Stimulated activated CD8-positive, alpha-beta memory T cell treated with anti-CD3 and anti-CD28 coated beads, Interleukin-15, amount 100 ng/mL, for 24 hours (primary cell): ENCODE data around the gene EMC8.

Experiments used
- DNase-seq: peaks from one replicate; pipeline ENCODE4 v3.0.0-alpha.2; 2020; ENCODE audit warnings: low read depth

The EMC8 gene

DNA sequence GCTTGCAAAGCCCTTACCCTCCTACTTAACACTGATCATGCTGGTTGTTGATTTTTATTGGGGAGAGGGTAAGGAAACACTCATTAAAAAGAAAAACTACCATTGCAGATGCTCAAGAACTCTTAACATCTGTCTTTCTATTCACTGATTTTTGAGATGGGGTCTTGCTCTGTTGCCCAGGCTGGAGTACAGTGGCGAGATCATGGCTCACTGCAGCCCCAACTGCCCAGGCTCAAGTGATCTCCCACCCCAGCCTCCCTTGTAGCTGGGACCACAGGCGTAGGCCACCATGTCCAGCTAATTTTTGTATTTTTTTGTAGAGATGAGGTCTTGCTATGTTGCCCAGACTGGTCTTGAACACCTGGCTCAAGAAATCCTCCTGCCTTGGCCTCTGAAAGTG, 14.5 kb downstream of the EMC8 start:
- DNase-seq = no peak

GRCh38 chr16:85783441-85783840, 15.9 kb downstream of the EMC8 start:
- DNase-seq = no peak

- DNase-seq = no peak
These were observed 16.9 kb downstream of the EMC8 start for GRCh38 chr16:85782451-85782850.

DNA sequence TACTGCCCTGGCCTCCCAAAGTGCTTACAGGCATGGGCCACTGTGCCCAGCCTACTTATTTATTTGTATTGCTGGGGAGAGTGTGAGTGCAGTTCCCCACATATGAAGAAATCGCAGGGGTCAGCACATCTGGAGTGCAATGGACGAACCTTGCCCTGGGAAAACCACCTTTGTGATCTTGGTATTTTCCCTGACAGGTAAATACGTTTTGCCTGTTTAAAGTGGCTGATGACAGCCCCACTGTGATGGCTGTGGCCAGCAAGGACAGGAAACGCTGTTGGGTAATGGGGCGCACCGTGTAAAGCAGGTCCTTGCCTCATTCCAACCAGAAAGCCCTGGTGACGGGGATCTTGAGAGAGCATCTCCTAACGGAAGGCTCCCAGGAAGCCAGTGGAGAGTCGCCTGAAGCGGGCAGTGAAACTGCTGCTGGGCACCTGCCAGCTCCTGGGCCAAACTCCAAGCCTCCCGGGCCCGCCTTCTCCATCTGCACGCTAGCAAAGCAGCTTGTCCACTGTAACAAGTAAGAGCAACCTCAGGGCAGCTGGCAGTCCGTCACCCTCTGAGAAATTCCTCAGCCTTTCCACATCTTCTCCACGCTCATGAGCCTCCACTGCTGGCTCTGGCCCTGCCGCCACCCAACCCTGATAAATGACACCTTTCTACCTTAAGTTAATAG, 17.5 kb downstream of the EMC8 start:
- DNase-seq = no peak

DNA sequence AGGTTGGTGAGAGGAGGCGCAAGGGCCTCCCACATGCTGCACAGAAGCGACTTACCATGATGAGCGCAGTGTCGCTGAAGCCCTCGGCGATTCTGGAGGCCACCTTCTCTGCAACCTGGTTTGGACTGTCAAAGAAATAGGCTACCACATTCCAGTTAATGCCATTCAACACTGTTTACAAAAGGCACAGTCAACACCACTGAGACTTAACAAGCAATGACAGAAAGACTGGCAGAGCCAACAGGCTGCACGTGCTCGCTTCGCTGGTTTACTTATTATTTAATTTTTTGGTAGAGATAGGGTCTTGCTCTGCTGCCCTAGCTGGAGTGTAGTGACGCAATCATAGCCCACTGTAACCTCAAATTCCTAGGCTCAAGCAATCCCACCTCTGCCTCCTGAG, 18.2 kb downstream of the EMC8 start:
- no peak for DNase-seq

- DNase-seq = no peak
These were observed 19.1 kb downstream of the EMC8 start for GRCh38 chr16:85780281-85780680.

DNA sequence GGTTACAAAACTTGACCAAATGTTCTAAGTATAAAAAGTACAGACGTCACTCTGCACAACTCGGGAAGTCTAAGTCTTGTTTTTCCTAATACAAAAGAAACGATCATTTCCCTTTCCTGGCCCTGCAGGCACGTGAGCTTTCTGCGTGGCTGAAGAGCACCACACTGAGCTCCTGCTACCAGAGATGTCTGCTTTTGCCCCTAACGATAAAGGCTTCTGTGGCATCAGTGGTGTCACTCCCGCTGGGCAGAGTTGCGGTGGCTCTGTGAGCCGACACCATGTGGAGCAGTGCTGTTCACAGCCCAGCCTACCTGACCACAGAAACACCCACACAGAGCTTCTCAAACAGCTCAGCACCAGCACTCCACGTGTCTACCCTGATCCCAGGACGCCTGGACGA, 20.5 kb downstream of the EMC8 start:
- no peak for DNase-seq

- DNase-seq = no peak
These were observed 21.6 kb downstream of the EMC8 start for GRCh38 chr16:85777583-85778310.

GRCh38 chr16:85774811-85775210, 24.5 kb downstream of the EMC8 start:
- DNase-seq = no peak

- DNase-seq = no peak
These were observed 25.2 kb downstream of the EMC8 start for GRCh38 chr16:85774136-85774535.

DNA sequence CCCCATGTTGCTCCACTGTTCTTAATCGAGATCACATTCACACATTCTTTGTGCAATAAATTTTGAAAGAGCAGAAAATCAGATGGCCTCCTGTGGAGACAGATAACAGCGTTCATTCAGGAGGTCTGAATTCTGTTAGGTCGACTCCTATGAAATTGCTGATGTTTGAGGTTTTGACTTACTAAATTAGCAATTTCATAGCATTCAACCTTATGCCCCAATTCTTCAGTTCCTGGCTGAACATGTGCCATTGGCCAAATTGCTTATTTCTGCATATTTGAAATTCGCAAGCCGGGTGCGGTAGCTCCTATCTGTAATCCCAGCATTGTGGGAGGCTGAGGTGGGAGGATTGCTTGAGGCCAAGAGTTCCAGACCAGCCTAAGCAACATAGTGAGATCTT, 26.3 kb downstream of the EMC8 start:
- DNase-seq = no peak

- no peak for DNase-seq
These were observed 28.6 kb downstream of the EMC8 start for GRCh38 chr16:85770741-85771140.

DNA sequence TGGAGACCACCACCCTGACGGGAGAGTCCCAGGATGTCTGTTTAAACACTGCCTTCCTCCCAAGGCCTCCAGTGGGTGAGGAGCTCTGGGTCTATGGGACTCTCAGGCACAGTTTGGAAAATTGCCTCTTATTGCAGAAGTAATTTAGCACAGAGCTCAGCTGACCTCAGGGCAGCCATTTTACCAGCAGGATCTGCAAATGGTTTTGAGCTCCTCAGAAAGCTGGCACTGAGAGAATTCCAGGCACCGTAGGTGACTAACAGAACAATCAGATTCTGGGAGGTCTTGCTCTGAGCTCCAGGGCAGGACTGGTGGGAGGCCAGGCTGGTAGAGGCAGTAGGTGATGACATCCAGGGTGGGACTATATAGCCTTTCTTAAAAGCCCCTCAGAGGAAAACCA, 31.1 kb downstream of the EMC8 start:
- no peak for DNase-seq

DNA sequence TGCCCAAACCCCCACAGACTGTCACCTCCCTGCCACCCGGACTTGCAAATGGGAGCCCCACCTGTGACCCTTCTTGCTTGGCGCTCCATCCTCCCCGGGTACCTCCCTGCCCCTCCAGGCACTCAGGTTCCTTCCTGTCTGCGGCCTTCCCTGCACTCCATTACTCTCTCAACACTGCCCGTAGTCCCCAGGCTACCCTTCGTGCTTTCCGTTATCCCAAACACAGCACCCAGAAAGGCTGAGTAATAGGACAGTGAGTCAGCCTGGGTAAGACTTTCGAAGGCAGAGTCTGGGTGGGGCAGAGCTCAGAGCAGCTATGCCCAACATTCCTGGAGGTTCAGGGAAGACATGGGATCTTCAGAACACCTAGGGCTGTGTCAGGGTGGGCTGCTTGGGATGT, 31.8 kb downstream of the EMC8 start:
- DNase-seq = no peak

GRCh38 chr16:85765767-85766166, 33.6 kb downstream of the EMC8 start:
- DNase-seq = no peak

- no peak for DNase-seq
These were observed 34.1 kb downstream of the EMC8 start for GRCh38 chr16:85765211-85765610.

GRCh38 chr16:85763616-85764015, 35.7 kb downstream of the EMC8 start:
- DNase-seq = no peak

DNA sequence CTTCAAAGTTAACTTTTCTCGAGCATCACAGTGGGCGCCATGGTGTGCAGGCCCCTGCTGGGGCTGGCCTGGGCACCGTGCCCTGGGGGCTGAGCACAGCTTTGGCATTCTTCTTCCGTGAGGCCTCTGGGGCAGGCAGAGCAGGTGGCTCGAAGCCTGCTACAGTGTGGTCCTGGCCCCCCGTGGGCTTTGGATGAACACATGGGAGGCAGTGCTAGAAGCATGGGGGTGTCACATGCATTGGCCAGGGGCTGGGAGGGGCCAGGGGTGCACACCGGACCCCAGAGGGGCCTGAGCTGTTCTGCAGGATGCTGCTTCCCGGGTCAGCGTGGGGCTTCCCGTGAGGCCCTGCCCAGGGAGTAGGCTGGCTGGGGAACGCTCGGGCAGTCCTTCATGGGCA, 36.4 kb downstream of the EMC8 start:
- DNase-seq = no peak

DNA sequence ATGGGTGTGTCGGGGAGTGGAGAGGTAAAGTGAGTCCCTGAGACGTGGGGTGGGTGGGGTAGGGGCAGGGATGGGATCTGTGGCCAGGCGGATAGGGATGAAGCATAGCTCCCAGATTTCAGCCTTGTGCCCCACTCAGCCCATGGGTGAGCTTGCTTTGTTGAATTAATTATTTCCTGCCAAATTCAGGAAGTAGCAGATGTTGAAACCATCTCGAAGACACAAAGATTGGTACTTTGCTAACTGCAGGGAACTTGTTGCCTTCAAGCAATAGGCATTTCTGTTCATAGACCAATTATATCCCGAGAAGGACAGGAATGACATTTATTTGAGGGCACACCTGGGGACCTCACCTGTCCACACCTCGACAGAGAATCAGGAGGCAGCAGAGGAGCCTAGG, 37.5 kb downstream of the EMC8 start:
- DNase-seq = no peak

DNA sequence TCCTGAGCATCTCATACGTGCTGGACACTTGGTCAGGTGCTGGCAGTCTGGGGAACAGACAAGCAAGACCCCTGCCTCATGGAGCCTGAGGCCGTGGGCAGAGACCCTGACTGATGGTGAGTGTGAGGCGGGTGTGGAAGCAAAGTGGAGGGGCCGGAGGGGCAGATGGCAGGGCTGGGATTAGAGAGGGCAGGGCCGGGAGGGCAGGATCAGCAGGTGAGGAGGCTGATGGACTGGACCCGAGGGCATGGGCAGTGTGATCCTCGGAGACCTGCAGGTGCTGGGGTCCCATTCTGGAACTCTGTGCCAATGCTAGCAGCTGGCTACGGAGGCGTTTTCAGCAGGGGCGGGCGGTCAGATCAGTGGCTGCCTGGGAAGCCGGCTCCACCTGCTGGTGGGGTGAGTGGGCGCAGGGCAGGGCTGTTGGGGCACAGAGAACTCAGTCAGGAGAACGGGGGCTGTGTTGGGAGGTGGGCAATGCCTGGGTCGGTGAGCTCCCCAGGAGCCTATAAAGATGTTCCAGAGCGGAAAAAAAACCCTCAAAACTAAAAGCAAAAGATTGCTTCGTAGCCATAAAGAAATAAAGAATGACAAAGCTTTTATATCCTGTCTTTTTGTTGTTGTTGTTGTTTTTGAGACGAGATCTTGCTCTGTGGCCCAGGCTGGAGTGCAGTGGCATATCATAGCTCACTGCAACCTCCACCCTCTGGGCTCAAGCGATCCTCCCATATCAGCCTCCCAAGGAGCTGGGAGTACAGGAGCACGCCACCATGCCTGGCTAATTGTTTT, 39.5 kb downstream of the EMC8 start:
- DNase-seq = no peak

GRCh38 chr16:85759136-85759535, 40.2 kb downstream of the EMC8 start:
- DNase-seq = no peak

GRCh38 chr16:85757341-85757822, 42.0 kb downstream of the EMC8 start:
- DNase-seq = no peak
